HG02678 (cell line): ENCODE results near the gene APBA2.
"Not testable (repeated sequence)": the region's sequence is repeated elsewhere in the genome, so short reads cannot be mapped to it uniquely, and the experiment has no call there.

Experiments used
- ATAC-seq: cut with Tn5 transposase; IDR thresholded peaks from one replicate; pipeline ENCODE4 v1.9.1; 2021; ENCODE audit warnings: mild to moderate bottlenecking, moderate library complexity; ENCODE audit not compliant: unreplicated experiment

APBA2 gene

DNA sequence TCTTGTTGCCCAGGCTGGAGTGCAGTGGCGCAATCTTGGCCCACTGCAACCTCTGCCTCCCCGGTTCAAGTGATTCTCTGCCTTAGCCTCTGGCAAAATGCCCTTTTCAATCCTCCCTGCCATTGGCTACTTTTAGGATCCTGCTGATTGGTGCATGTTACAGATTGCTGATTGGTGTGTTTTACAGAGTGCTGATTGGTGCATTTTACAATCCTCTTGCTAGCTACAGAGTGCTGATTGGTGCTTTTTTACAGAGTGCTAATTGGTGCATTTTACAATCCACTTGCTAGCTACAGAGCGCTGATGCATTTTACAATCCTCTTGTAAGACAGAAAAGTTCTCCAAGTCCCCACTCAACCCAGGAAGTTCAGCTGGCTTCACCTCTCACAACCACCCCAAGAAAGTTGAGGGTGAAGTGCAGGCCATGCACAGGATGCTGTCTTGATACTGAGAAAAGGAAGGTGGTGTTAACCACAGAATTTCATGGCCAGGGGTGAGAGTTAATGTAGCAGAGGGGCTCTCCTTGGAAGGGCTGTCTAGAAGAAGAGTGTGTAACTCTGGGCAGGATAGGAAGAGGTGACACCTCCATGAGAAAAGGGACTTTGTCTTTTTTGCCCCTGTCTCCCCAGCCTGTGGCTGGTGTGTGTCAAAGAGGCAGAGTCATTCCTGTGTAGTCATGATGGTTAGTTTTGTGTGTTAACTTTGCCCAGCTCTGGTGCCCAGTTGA, 145.9 kb downstream of the APBA2 start:
- no peak for ATAC-seq

DNA sequence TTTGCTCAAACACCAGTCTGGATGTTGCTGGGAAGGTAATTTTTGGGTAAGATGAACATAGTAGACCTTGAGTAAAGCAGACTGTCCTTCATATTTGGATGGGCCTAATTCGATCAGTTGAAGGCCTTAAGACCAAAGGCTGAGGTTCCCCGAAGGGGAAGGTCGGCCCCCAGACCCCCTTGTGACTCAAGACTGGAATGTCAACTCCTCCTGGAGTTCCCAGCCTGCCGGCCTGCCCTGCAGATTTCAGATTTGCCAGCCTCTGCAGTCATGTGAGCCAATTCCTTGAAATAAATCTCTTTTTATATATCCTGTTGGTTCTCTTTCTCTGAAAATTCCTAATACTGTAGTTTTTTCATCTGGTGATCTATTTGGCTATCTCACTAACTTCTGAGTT, 146.5 kb downstream of the APBA2 start:
- no peak for ATAC-seq

DNA sequence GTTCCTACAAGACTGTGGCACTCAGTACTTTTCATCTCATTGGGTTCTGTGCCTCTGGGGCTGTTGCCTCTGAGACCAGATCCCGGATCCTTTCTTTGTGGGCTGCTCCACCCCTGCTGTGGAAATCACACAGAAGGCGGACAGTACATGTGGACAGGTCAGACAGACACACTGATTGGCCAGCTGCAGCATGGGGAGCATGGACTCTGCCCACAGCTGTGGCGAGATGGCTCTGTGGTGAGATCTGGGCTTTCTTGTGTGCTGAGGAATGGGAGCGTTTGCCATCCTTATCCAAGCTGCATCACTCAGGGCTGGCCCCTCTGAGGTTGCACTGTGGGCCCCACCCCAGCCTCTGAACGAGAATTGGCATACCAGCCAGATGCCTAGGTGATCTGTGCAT, 147.0 kb downstream of the APBA2 start:
- ATAC-seq: no peak

DNA sequence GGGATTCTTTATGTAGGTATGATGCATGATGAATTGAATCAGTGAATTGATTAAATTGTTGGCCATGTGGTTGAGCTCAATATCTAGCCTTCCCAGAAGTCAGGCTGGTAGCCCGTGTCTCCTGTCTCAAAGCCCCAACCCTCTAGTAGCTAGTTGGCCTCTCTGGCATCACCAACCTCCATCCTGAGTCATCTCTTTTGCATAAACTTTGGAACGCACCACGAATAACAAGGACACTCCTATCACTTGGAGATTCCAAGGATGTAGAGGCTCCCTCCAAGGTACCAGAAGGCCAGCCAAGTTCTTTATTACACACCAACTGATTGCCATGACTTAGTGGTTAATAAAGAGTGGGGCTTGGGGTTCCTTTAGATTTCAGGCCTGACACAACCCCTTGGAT, 148.4 kb downstream of the APBA2 start:
- ATAC-seq: no peak

DNA sequence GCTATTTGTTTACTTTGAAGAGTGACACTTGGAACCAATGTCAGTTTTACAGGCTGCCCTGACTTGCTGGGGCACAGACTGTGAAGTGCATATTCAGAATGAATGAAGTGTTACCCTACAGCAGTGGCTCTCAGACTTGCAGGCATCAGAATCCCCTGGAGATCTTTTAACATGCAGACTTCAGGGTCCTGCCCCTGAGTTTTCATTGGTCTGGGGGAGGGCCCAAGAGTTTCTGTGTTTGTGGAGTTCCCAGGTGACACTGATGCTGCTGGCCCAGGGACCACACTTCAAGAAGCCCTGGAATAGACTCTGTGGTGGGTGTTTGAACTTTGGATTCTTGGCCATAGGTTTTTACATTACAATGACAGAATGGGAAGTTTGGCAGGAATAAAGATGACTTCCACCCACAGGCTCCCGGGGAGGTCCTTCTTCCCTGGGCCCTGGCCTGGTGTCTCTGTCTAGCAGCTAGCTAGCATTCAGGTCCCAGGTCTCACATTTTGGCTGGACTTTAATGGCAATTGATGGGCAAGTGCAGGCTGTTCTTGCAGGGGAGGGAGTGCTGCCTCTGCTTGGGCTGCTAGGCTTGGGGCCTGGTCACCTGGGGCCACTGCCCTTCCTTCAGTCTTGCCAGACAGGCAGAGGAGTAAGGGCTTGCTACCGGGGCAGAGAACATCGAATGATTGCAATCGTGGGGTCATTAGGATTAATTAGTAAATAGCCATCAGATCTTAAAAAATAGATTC, 149.0 kb downstream of the APBA2 start:
- ATAC-seq: no peak

DNA sequence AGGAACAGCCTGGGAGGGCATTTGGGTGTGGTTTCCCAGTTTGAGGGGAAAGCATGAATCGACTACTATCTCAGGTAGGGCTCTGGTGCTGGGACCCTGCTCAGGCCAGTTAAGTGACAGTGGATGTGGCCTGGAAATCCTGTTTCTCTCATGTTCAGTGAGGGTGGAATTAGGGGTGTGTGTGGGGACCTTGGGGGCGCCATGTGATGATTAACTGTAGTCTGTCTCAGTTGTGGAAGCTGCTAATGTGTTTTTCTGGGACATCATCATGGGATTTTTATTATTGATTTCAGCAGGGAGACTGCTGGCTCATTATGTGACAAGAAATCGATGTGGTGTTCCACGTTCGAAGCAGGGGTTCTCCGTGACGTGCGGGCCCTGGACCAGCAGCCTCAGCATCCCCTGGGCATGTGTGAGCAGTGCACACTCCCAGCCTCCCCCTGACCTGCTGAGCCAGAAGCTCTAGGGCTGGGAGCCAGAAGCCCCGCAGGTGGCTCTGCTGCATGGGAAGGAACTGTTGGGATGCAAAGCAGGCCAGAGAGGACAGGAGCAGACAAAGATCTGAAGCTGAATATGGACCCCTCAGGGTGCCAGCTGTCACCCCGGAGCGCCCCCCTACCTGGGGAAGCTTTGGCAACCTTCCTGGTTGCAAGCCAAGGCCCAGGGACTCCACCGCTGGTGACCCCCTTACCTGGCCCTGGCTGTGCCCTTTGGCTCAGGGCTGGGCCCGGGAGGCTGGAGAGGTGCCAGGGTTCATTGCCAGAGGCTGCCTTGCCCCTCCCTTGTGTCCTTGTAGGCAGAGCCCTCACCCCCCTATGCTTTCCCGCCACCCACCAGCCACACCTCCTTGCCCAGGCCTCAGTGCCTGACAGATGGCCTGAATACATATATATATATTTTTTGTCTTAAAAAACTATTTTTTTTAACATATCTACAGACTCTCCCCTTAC, 149.8 kb downstream of the APBA2 start:
- ATAC-seq: no peak

DNA sequence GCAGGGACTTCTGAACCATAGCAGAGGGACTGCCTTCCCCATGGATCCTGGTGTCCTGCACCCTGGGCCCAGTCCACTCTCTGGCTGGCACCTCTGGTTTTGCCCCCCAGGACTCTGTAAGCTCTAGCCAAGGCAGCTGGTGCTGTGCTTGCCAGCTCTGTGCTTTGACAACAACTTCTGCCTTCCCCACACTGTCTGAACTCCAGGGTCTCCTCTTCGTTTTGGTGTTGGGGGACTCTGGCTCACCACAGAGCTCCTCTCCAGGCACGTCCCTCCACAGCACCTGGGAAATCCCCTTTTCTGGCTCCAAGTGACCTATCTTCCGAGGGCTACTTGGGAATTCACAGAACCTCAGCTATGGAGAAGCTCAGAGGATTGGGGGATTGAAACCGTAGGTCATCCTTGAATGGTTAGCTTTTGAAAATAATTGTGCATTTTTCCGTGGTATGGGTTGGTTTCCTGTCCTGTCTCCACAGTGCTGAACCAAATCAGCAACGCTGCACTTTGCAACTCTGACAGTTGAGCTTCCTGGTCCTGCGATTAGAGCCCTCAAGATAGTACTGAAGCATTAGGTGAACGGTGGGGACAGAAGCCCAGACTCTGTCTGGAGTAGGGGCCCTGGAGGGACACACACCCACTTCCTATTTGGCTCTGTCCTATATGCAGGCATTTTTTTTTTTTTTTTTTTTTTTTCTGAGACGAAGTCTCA, 152.4 kb downstream of the APBA2 start:
- ATAC-seq: no peak

DNA sequence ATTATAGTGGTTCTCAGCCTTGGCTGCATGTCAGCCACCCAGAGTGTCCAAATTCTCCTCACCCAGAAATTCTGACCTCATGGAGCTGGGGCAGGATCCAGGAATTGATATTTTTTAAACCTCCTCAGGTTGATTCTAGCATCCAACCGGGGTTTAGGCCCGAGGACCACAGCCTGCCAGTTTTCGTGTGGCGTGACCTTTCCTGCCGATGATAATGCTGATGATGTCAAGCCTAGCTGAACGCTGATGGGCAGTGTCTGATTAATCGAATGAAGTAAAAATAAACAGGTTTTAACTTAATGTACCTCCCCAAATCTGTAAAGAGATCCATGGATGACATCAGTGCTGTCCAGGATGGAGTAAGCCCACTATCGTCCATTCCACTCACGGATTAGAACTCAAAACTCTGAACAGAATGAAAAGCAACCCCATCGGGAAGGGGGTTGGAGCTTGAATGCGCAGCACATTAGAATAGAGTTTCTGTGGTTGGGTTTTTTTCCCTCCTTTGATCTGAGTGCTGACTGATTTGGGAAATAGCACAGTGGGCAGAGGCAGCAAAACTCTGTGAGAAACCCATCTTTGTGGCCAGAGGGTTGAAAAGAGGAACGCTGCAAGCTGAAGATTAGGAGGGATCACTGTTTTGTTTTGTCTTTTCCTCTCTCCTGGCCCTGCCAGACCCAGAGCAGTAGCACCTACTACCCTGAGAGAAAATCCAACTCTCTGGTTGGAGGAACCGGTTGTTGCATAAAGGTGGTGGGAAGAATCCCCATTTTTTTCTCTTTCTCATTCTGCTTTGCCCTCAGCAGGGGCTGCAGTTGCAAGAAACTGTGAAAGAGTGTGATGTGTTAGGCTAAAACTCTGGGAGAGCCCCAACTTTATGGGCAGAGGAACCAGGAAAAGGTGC, 153.9 kb downstream of the APBA2 start:
- no peak for ATAC-seq

DNA sequence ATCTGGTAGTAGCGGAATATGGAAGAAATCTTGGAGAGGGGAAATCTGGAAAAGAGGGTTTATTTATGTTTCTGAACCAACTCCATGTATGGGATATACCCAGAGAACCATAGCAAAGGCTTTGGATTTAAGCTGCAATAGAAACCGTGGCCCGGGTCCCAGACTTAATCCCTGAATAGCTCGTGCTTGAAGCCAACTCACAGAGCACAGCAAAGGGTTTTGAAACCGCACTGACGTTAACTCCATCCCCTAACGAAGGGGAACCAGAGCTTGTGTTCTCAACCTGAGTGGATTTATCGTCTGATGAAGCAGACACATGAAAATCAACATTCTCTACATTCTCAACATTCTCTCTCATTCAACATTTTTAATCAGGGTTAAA, 154.6 kb downstream of the APBA2 start:
- no peak for ATAC-seq

DNA sequence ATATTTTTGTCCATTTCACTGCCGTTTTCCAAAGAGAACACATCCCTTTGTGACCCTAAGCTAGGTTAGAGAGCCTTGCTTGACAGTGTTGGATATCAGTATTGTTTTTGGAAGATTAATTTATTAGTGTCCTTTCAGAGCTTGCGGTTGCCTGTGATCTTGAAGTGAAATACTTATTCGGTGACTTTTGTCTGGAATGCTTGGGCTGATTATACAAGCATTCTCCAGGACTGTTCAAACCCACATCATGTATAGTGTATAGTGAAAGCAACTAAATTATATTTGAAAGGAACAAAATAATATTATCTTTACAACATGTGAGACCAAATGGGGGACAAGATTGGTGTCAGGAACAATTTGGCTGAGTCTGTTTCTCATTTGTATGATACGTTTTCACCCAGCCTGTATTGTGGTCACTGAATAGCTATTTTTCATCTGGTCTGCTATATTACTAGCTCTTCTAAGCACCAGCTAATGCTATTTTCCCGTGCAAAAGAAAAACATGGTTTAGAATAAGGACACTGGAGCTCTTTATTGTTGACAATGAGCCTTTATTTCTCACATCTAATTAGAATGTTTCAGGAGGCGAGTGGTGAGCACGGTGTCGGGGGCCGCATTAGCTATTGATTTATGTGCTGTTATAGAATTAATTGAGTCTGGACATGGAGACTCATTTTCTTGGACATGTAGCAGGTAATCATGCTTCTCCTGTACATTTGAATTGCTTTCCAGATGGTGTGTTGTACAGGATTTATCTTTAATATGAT, 158.1 kb downstream of the APBA2 start:
- no peak for ATAC-seq

DNA sequence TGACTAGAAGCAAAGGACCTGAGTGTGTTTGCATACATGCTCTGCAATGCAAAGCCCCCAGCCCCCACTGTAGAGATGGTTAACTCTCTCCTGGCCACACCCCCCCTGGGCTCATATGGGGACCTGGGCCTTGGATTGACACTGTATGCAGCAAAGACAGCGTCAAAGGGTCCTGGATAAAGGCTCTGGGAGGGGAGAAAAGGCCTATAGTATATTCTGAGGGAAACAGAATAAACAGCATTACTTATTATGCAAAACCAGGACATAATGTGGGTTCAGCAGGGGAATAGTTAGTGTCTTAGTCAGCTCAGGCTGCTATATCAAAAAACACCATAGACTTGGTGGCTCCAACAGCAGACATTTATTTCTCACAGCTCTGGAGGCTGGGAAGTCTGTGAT, 158.7 kb downstream of the APBA2 start:
- ATAC-seq: no peak

DNA sequence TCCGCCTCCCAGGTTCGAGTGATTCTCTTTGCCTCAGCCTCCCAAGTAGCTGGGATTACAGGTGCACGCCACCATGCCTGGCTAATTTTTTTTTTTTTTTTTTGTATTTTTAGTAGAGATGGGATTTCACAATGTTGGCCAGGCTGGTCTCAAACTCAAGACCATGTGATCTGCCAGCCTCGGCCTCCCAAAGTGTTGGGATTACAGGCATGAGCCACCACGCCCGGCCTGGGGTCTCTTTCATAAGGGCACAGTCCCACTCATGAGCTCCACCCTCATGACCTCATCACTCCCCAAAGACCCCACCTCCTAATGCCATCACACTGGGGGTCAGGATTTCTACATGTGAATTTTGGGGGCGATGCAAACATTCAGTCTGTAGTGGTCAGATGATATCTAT, 159.4 kb downstream of the APBA2 start:
- ATAC-seq: not testable (repeated sequence)

DNA sequence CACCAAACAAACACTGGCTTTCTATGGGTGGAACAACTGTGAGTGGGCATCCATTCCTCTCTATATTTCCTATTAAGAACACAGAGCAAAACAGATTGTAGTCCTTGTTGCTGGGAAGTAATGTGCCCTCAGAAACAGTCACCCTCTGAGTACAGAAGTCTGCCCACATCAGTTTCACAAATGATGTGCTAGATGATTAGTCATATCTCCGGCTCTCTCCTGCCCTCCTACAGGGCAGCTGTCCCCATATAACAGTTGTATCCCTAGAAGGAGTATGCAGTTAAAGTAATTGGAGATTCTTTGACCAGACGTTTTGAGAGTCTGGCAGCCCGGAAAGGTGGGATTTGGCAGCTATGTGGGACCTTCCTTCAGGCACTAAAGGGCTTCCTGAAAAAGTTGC, 159.9 kb downstream of the APBA2 start:
- no peak for ATAC-seq

DNA sequence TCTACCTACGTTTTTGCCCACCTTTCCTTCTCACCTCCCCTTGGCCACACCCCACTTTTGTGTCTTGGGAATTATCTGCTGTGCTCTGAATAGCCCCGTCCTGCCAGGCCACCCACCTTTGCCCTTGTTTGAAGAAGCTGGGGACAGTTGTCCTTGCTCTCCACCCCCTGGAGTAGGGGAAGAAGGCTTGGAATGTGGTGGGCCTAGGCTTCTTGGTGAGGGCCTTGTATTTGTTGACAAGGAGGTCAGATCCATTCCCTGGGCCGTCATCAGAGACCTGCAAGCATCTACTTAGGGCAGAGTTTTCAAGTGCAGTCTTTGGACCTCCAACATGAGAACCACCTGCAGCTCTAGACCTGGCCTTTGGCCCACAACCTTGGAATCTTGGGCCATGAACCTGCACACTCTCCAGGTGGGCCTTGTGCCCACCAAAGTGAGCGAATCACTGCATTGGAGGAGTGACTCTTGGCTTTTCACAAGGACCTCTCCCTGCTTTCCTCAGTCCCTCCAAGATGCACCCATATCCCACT, 160.6 kb downstream of the APBA2 start:
- ATAC-seq: no peak

DNA sequence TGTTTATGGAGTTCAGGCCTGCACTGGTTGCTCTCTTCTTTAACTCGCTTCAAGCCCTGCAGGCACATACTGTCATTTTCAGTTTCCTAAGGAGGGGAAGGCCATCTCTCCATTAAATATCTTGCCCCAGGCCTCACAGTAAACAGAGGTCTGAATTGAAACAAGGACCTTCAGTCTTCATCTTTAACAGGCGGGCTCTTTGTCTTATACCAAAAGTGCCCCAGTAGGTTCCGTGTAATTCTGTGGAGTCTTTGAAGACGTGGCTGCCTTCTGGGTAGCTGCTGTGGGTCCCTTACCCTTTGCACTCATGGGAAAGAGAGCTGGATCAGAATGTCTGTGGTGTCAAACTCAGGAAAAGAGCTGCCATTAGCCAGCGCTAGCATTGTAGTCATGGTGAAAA, 161.2 kb downstream of the APBA2 start:
- no peak for ATAC-seq

DNA sequence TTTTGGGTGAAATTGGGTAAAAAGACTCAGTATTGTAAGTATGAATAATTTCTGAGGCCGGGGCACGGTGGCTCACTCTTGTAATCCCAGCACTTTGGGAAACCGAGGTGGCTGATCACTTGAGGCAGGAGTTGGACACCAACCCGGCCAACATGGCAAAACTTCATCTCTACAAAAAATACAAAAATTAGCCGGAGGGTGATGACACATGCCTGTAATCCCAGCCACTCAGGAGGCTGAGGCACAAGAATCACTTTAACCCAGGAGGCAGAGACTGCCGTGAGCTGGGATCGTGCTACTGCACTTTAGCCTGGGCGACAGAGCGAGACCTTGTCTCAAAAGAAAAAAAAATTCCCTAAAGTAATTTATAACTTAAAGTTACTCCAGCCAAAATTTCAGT, 162.2 kb downstream of the APBA2 start:
- ATAC-seq: no peak

DNA sequence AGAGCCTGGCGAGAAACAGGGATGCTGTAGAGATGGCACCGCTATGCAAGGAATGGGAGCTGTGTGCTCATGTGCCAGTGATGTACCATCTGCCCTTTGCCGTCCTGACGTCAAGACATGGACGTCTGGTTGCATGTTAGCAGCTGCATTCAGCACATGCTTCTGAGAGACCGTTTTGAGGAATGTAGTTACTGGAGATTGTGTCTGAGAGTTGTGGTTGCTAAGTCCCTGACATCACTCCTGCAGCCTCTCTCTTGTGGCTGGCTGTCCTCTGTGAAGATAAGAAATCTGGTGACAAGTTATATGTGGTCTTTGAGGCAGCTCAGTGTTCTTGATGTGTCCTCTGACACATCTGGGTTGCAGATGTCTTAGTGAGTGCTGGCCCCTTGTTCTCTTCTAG, 165.1 kb downstream of the APBA2 start:
- ATAC-seq: no peak

DNA sequence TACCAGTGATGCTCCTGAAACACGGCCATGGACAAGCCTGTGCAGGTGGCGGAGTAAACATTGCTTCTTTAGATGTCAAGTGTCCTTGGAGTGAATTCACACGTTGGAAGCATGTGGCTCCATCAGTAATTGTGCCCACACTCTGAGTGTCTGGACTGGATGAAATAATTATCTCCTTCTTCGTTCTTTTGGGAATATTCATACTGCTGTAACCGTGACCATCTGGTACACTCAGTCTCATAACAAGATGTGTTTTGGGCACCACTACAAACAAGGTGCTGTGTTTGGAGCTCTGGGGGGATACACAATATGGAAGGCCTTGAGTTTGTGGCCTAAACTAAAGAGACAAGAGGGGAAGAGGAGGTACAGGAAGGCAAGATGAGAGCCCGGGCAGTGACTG, 165.6 kb downstream of the APBA2 start:
- no peak for ATAC-seq

DNA sequence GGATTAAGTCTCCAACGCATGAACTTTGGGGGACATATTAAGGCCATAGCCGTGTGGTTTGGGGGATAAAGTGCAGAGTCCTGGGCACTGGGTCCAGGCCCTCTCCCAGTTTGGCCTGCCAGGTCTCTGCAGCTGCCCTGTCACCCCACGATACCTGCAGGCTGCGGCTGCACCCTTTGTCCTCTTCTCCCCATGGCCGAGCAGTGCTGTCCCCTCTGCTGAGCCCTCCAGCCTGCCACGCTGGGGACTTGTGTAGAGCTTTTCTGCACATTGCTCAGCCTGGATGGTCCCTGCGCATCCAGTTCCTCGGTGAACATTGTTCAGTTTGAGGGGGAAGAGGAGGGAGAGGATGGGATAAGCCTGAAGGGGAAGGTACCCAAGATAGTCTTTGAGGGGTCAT, 167.2 kb downstream of the APBA2 start:
- ATAC-seq: no peak
